HEK293 (cell line): ENCODE measurements around the gene ZSCAN16.

Experiments used
- ZNF121 ChIP-seq: fragments of 450-650 bp; formaldehyde crosslinking; IDR thresholded peaks from 2 replicates; pipeline ENCODE4 v1.5.1; 2016; ENCODE audit warnings: missing biosample characterization, missing genetic modification characterization
- ZNF404 ChIP-seq: fragments of 450-650 bp; formaldehyde crosslinking; IDR thresholded peaks from 2 replicates; pipeline ENCODE4 v1.5.1; 2017; ENCODE audit warnings: missing biosample characterization, missing genetic modification characterization
- ZNF792 ChIP-seq: fragments of 450-650 bp; formaldehyde crosslinking; IDR thresholded peaks from 2 replicates; pipeline ENCODE4 v1.5.1; 2016; ENCODE audit warnings: missing biosample characterization, missing genetic modification characterization
- TF ChIP-seq, protein P1 (sequence below): fragments of 450-650 bp; formaldehyde crosslinking; IDR thresholded peaks from 2 replicates; pipeline ENCODE4 v1.5.1; 2016; ENCODE audit warnings: missing biosample characterization, missing genetic modification characterization
- TF ChIP-seq, protein P2 (sequence below): fragments of 450-650 bp; formaldehyde crosslinking; IDR thresholded peaks from 2 replicates; pipeline ENCODE4 v1.5.1; 2016; ENCODE audit warnings: missing biosample characterization, missing genetic modification characterization

GRCh38 chr6:28078050-28078449 lies 46.4 kb upstream of the ZSCAN16 start:
- TF ChIP-seq, protein P1, sequence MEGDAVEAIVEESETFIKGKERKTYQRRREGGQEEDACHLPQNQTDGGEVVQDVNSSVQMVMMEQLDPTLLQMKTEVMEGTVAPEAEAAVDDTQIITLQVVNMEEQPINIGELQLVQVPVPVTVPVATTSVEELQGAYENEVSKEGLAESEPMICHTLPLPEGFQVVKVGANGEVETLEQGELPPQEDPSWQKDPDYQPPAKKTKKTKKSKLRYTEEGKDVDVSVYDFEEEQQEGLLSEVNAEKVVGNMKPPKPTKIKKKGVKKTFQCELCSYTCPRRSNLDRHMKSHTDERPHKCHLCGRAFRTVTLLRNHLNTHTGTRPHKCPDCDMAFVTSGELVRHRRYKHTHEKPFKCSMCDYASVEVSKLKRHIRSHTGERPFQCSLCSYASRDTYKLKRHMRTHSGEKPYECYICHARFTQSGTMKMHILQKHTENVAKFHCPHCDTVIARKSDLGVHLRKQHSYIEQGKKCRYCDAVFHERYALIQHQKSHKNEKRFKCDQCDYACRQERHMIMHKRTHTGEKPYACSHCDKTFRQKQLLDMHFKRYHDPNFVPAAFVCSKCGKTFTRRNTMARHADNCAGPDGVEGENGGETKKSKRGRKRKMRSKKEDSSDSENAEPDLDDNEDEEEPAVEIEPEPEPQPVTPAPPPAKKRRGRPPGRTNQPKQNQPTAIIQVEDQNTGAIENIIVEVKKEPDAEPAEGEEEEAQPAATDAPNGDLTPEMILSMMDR (tag by site-specific recombination): no peak
- TF ChIP-seq ZNF404 (no peak), ZNF792 (no peak), ZNF121 (no peak)
- TF ChIP-seq, protein P2, sequence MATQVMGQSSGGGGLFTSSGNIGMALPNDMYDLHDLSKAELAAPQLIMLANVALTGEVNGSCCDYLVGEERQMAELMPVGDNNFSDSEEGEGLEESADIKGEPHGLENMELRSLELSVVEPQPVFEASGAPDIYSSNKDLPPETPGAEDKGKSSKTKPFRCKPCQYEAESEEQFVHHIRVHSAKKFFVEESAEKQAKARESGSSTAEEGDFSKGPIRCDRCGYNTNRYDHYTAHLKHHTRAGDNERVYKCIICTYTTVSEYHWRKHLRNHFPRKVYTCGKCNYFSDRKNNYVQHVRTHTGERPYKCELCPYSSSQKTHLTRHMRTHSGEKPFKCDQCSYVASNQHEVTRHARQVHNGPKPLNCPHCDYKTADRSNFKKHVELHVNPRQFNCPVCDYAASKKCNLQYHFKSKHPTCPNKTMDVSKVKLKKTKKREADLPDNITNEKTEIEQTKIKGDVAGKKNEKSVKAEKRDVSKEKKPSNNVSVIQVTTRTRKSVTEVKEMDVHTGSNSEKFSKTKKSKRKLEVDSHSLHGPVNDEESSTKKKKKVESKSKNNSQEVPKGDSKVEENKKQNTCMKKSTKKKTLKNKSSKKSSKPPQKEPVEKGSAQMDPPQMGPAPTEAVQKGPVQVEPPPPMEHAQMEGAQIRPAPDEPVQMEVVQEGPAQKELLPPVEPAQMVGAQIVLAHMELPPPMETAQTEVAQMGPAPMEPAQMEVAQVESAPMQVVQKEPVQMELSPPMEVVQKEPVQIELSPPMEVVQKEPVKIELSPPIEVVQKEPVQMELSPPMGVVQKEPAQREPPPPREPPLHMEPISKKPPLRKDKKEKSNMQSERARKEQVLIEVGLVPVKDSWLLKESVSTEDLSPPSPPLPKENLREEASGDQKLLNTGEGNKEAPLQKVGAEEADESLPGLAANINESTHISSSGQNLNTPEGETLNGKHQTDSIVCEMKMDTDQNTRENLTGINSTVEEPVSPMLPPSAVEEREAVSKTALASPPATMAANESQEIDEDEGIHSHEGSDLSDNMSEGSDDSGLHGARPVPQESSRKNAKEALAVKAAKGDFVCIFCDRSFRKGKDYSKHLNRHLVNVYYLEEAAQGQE (tag by site-specific recombination): no peak
